HepG2 (cell line): ENCODE data around the gene DEDD2. TPM values are rescaled to one million over a fixed set of nuclear protein-coding genes. Genes with fewer than 3 reads are reported as not detected.

Source experiments
- ATAC-seq: fragments of 200-7000 bp; cut with Tn5 transposase; 3 replicates; pipeline ENCODE4 v1.9.1; 2020; ENCODE audit warnings: mild to moderate bottlenecking, moderate library complexity
- BruUV-seq: library from RNA; stranded (reverse); fragments of 400-500 nt; replicated peaks from 2 replicates; lab custom pipeline; 2021; lab: Mats Ljungman, UMichigan
- CTCF ChIA-PET: fragments of 300-600 bp; formaldehyde crosslinking; extraction: SDS; loops from one replicate; lab custom pipeline; 2021; ENCODE audit warnings: low total read pairs, inconsistent platforms, low intra/inter-chr PET ratio; lab: Yijun Ruan, JAX
- POLR2A ChIA-PET: fragments of 350-600 bp; sonication (Branson Sonifier 250); formaldehyde crosslinking; loops from one replicate; lab custom pipeline; 2020; ENCODE audit warnings: antibody characterized with exemption, inconsistent platforms; lab: Yijun Ruan, JAX
- DNase-seq: peaks from one replicate; pipeline ENCODE4 v3.0.0-alpha.2; 2015; ENCODE audit warnings: low spot score
- FAIRE-seq: peaks from 3 replicates; lab custom pipeline; 2011; peaks lifted over from hg19 to GRCh38; lab: Jason Lieb, UNC
- H2AFZ ChIP-seq: one replicate; pipeline ENCODE4 v1.6.1; 2011; ENCODE audit warnings: low read length, inconsistent platforms
- H3K27ac ChIP-seq: fragments of 300-600 bp; 3 replicates; pipeline ENCODE4 v1.8.0; 2011; ENCODE audit warnings: mixed run types, mild to moderate bottlenecking, mixed read lengths, low read length, inconsistent platforms; ENCODE audit not compliant: insufficient read depth; ENCODE audit errors: extremely low read length
- H3K27me3 ChIP-seq, 2 experiments: fragments of 200-600 bp in 1 of 2; 2 replicates in 1 of 2; 3 replicates in 1 of 2; pipeline versions ENCODE4 v1.6.0 to v1.8.0; 2011; ENCODE audit warnings: low read length in 2 of 2, mild to moderate bottlenecking in 2 of 2, moderate library complexity in 2 of 2, inconsistent platforms in 1 of 2; ENCODE audit not compliant: insufficient read depth in 2 of 2, control insufficient read depth in 1 of 2
- H3K36me3 ChIP-seq, 2 experiments: fragments of 200-600 bp in 1 of 2; replicated peaks in 1 of 2; 2 replicates in 1 of 2; 3 replicates in 1 of 2; pipeline versions ENCODE4 v1.5.1 to v1.8.0; 2011; ENCODE audit warnings: low read length in 2 of 2, inconsistent platforms in 1 of 2; ENCODE audit not compliant: insufficient read depth in 2 of 2, control insufficient read depth in 1 of 2
- H3K4me1 ChIP-seq: 2 replicates; pipeline ENCODE4 v1.5.1; 2012; ENCODE audit warnings: low read length, inconsistent platforms; ENCODE audit not compliant: insufficient read depth
- H3K4me2 ChIP-seq: 2 replicates; pipeline ENCODE4 v1.6.0; 2011; ENCODE audit warnings: low read depth, low read length, inconsistent platforms
- H3K4me3 ChIP-seq, 3 experiments: fragments of 200-600 bp in 1 of 3; sonication (generic), shearing (Covaris generic) in 1 of 3; replicated peaks in 1 of 3; 2 replicates each; pipeline ENCODE4 v1.5.1; 2011 to 2016; ENCODE audit warnings: low read length in 3 of 3, inconsistent platforms in 2 of 3, low read depth in 2 of 3, mild to moderate bottlenecking in 2 of 3, control low read depth in 1 of 3, mixed read lengths in 1 of 3; ENCODE audit not compliant: insufficient read depth in 1 of 3
- H3K79me2 ChIP-seq: one replicate; pipeline ENCODE4 v1.6.1; 2011; ENCODE audit warnings: low read length, inconsistent platforms; ENCODE audit not compliant: insufficient read depth
- H3K9ac ChIP-seq: 2 replicates; pipeline ENCODE4 v1.6.0; 2011; ENCODE audit warnings: mild to moderate bottlenecking, low read depth, low read length, inconsistent platforms; ENCODE audit not compliant: insufficient read depth
- H3K9me3 ChIP-seq: 2 replicates; pipeline ENCODE4 v1.5.1; 2012; ENCODE audit warnings: mild to moderate bottlenecking, low read length
- H4K20me1 ChIP-seq: 2 replicates; pipeline ENCODE4 v1.6.0; 2011; ENCODE audit warnings: inconsistent platforms, mild to moderate bottlenecking, low read length, moderate library complexity; ENCODE audit not compliant: insufficient read depth
- AGO2 ChIP-seq: fragments of 200-400 bp; formaldehyde crosslinking; optimal IDR thresholded peaks from 2 replicates; pipeline ENCODE3; 2017; ENCODE audit warnings: mild to moderate bottlenecking, low read depth, low read length, moderate library complexity
- DMAP1 ChIP-seq: IDR thresholded peaks from 2 replicates; pipeline ENCODE4 v1.6.1; 2016
- EEA1 ChIP-seq: sonication (generic); formaldehyde crosslinking; IDR thresholded peaks from 2 replicates; pipeline ENCODE4 v1.5.1; 2020; ENCODE audit warnings: mild to moderate bottlenecking, missing genetic modification reagents, borderline replicate concordance
- ETV5 ChIP-seq: IDR thresholded peaks from 2 replicates; pipeline ENCODE4 v1.6.1; 2018; ENCODE audit warnings: missing biosample characterization, missing genetic modification reagents, inconsistent platforms, borderline replicate concordance
- GFI1 ChIP-seq: sonication (generic); formaldehyde crosslinking; IDR thresholded peaks from 2 replicates; pipeline ENCODE4 v1.5.0; 2020; ENCODE audit warnings: missing genetic modification reagents, mild to moderate bottlenecking, borderline replicate concordance
- JARID2 ChIP-seq: sonication (generic); formaldehyde crosslinking; IDR thresholded peaks from 2 replicates; pipeline ENCODE4 v1.8.1; 2023; ENCODE audit warnings: missing genetic modification reagents, inconsistent platforms; ENCODE audit not compliant: insufficient replicate concordance
- MED13 ChIP-seq: sonication (generic); formaldehyde crosslinking; IDR thresholded peaks from 2 replicates; pipeline ENCODE4 v1.5.0; 2020; ENCODE audit warnings: missing genetic modification reagents
- MIXL1 ChIP-seq: IDR thresholded peaks from 2 replicates; pipeline ENCODE4 v1.6.1; 2016
- PCBP2 ChIP-seq: fragments of 200-400 bp; formaldehyde crosslinking; optimal IDR thresholded peaks from 2 replicates; pipeline ENCODE3; 2018; ENCODE audit warnings: low read length, low read depth; ENCODE audit not compliant: poor library complexity, severe bottlenecking
- SIX1 ChIP-seq: sonication (generic); formaldehyde crosslinking; IDR thresholded peaks from 2 replicates; pipeline ENCODE4 v1.4.0; 2020; ENCODE audit warnings: missing genetic modification reagents, borderline replicate concordance
- SOX6 ChIP-seq, 2 experiments: fragments of 450-650 bp in 1 of 2; sonication (generic) in 1 of 2; formaldehyde crosslinking in 1 of 2; IDR thresholded peaks; 2 replicates each; pipeline versions ENCODE4 v1.4.0 to v1.6.1; 2017 to 2020; ENCODE audit warnings: antibody characterized with exemption in 1 of 2, mild to moderate bottlenecking in 1 of 2, missing genetic modification reagents in 1 of 2
- SRF ChIP-seq: IDR thresholded peaks from 2 replicates; pipeline ENCODE4 v1.6.1; 2011; ENCODE audit warnings: mild to moderate bottlenecking, low read depth, low read length, moderate library complexity
- ZNF496 ChIP-seq: sonication (generic); formaldehyde crosslinking; IDR thresholded peaks from 2 replicates; pipeline ENCODE4 v1.8.1; 2023; ENCODE audit warnings: mild to moderate bottlenecking, moderate library complexity, missing genetic modification reagents; ENCODE audit not compliant: insufficient replicate concordance
- ZNF615 ChIP-seq: sonication (generic); formaldehyde crosslinking; IDR thresholded peaks from 2 replicates; pipeline ENCODE4 v1.5.0; 2020; ENCODE audit warnings: mild to moderate bottlenecking, missing genetic modification reagents, borderline replicate concordance
- ZNF841 ChIP-seq: sonication (generic); formaldehyde crosslinking; IDR thresholded peaks from 2 replicates; pipeline ENCODE4 v1.8.1; 2023; ENCODE audit warnings: missing genetic modification reagents, borderline replicate concordance
- WGBS: methylation state at CpG from one replicate; pipeline ENCODE4 v1.1.6; 2017; ENCODE audit warnings: low lambda C conversion rate; 5-methylcytosine and 5-hydroxymethylcytosine counted together
- in situ Hi-C: cut with HindIII; loops from 2 replicates; pipeline ENCODE4 v1.10.0; 2017; ENCODE audit warnings: low pct_unique_long_range_greater_than_20kb; ENCODE audit not compliant: extremely low pct_ligation_motif_present
- intact Hi-C: fragments of 100-400 bp; cut with micrococcal nuclease; formaldehyde crosslinking; loops from one replicate; pipeline ENCODE4 v1.10.0; 2022; ENCODE audit not compliant: unreplicated experiment
- polyA plus RNA-seq, 8 experiments: library from polyadenylated mRNA; depleted of rRNA in 3 of 8; stranded (reverse) in 7 of 8; unstranded in 1 of 8; fragments of >200 nt; fragmentation: Illumina TruSeq in 4 of 8; extraction: Trizol in 4 of 8; gene quantifications; 2 replicates each; pipeline versions ENCODE4 v1.2.1 to v1.2.3, GENCODE V29; 2011 to 2016; ENCODE audit warnings: low read depth in 4 of 8, missing spikeins in 1 of 8, mixed read lengths in 1 of 8; ENCODE audit not compliant: insufficient read depth in 1 of 8
- total RNA-seq, 5 experiments: library from RNA; depleted of rRNA; stranded (reverse); fragments of >200 nt; fragmentation: Illumina TruSeq; extraction: Trizol; gene quantifications; 2 replicates each; pipeline ENCODE4 v1.2.3, GENCODE V29; 2016; ENCODE audit warnings: low read depth in 1 of 5
- TF ChIP-seq, protein P1 (sequence below): sonication (generic); formaldehyde crosslinking; IDR thresholded peaks from 2 replicates; pipeline ENCODE4 v1.4.0; 2020; ENCODE audit warnings: missing genetic modification reagents
- TF ChIP-seq, protein P2 (sequence below): sonication (generic); formaldehyde crosslinking; IDR thresholded peaks from 2 replicates; pipeline ENCODE4 v1.8.1; 2023; ENCODE audit warnings: missing genetic modification reagents, inconsistent platforms, borderline replicate concordance
- TF ChIP-seq, protein P3 (sequence below): sonication (generic); formaldehyde crosslinking; IDR thresholded peaks from 2 replicates; pipeline ENCODE4 v1.8.0; 2022; ENCODE audit warnings: missing genetic modification reagents, low read depth, mild to moderate bottlenecking, borderline replicate concordance
- TF ChIP-seq, protein P4 (sequence below): IDR thresholded peaks from 2 replicates; pipeline ENCODE4 v1.6.1; 2016; ENCODE audit warnings: mild to moderate bottlenecking, missing biosample characterization, missing genetic modification reagents

Gene DEDD2
- total and polyA plus RNA-seq, 2 of the 13 experiments (the other 11 are each of a cell fraction or from before 2014, with no cell fraction given): 19.2 to 24.7 TPM

DNA sequence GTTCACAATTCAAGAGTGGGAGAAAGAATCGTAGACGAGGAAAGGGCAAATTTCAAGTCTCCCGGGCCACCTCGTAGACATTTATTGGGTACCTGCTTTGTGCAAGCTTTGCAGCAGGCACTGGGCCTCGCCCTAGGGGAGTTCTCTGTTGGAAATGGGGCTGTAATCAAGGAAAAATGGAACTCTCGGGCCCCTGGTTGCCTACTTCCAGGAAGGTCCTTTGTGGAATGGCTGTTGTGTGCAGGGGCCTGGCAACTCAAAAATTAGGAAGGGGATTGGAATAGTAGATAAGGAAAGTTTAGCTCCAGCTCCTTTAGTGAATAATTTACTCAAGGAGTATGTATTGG, 3.2 kb upstream of the DEDD2 start:
- 1% methylated on average over 6 of the region's 6 CpGs for WGBS
- ChIA-PET POLR2A (interaction anchor here (0.9 to 2.1 kb wide), 4 partner anchors 14 to 61 kb away, joined by 3 to 13 read pairs (median 5); partner anchors contain the start of gene GSK3A), CTCF (interaction anchor here (1.6 kb wide), 1 partner anchor 70 kb away, joined by 3 read pairs; no protein-coding TSS in a partner anchor)
- Histone ChIP-seq H3K27ac (peak overlapping the region; percentile 78), H3K36me3 (peaks cover 8 to 14% of the 10 kb centered on the region in 2 experiments; a peak in 4 of 5 replicates), H3K79me2 (peaks cover 46% of the 10 kb centered on the region), H3K27me3 (no peaks in the 10 kb centered on the region; a peak in 1 of 5 replicates), H2AFZ (no peak overlapping the region), H3K4me2 (peak overlapping the region; percentile 95), H3K9ac (peak overlapping the region; percentile 91), H3K4me1 (peaks cover 49% of the 10 kb centered on the region), H3K4me3 (peak overlapping the region; percentile 80 to 94 (median 88)), H4K20me1 (peaks cover 10% of the 10 kb centered on the region), H3K9me3 (no peaks in the 10 kb centered on the region)
- FAIRE-seq (no peak), ATAC-seq (no peak), DNase-seq (no peak)
- BruUV-seq: no TSS peak
- in situ Hi-C loops (no loop called here), intact Hi-C loops (loop anchor here (1.0 to 2.0 kb wide), 2 partner anchors 22 to 58 kb away; partner anchors contain the start of gene GSK3A)
- TF ChIP-seq PCBP2 (no peak), MED13 (peak; percentile 8; the same call in 1 of the 2 replicates), SRF (no peak), SOX6 (IDR thresholded peaks at IDR 0.05) (no peak), SOX6 (CRISPR knock-in tag; IDR thresholded peaks at IDR 0.05) (no peak), DMAP1 (CRISPR knock-in tag) (no peak), GFI1 (no peak), AGO2 (no peak), MIXL1 (CRISPR knock-in tag) (no peak), ETV5 (CRISPR knock-in tag) (no peak), JARID2 (CRISPR knock-in tag) (no peak), EEA1 (CRISPR knock-in tag) (0 out of 2 replicates have a peak, but pooled peaks have one; percentile 15), SIX1 (CRISPR knock-in tag) (no peak), ZNF496 (CRISPR knock-in tag) (no peak), ZNF841 (CRISPR knock-in tag) (no peak), ZNF615 (no peak)
- TF ChIP-seq, protein P1, sequence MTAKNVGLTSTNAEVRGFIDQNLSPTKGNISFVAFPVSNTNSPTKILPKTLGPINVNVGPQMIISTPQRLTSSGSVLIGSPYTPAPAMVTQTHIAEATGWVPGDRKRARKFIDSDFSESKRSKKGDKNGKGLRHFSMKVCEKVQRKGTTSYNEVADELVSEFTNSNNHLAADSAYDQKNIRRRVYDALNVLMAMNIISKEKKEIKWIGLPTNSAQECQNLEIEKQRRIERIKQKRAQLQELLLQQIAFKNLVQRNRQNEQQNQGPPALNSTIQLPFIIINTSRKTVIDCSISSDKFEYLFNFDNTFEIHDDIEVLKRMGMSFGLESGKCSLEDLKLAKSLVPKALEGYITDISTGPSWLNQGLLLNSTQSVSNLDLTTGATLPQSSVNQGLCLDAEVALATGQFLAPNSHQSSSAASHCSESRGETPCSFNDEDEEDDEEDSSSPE (CRISPR knock-in tag): no peak
- TF ChIP-seq, protein P2, sequence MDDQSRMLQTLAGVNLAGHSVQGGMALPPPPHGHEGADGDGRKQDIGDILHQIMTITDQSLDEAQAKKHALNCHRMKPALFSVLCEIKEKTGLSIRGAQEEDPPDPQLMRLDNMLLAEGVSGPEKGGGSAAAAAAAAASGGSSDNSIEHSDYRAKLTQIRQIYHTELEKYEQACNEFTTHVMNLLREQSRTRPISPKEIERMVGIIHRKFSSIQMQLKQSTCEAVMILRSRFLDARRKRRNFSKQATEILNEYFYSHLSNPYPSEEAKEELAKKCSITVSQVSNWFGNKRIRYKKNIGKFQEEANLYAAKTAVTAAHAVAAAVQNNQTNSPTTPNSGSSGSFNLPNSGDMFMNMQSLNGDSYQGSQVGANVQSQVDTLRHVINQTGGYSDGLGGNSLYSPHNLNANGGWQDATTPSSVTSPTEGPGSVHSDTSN: no peak
- TF ChIP-seq, protein P3, sequence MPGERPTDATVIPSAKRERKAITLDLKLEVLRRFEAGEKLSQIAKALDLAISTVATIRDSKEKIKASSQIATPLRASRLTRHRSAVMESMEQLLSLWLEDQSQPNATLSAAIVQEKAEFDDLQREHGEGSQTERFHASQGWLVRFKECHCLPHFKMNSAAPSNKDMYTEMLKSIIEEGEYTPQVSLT (CRISPR knock-in tag): no peak
- TF ChIP-seq, protein P4, sequence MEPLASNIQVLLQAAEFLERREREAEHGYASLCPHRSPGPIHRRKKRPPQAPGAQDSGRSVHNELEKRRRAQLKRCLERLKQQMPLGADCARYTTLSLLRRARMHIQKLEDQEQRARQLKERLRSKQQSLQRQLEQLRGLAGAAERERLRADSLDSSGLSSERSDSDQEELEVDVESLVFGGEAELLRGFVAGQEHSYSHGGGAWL (CRISPR knock-in tag): no peak
